GM19467 (cell line): Measurements from ENCODE around the gene PCLAF.
"Not testable (repeated sequence)": the region's sequence is repeated elsewhere in the genome, so short reads cannot be mapped to it uniquely, and the experiment has no call there.

ENCODE experiments used
- ATAC-seq: cut with Tn5 transposase; IDR thresholded peaks from one replicate; pipeline ENCODE4 v1.9.1; 2021; ENCODE audit warnings: mild to moderate bottlenecking, moderate library complexity; ENCODE audit not compliant: unreplicated experiment

Gene PCLAF, protein sequence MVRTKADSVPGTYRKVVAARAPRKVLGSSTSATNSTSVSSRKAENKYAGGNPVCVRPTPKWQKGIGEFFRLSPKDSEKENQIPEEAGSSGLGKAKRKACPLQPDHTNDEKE

DNA sequence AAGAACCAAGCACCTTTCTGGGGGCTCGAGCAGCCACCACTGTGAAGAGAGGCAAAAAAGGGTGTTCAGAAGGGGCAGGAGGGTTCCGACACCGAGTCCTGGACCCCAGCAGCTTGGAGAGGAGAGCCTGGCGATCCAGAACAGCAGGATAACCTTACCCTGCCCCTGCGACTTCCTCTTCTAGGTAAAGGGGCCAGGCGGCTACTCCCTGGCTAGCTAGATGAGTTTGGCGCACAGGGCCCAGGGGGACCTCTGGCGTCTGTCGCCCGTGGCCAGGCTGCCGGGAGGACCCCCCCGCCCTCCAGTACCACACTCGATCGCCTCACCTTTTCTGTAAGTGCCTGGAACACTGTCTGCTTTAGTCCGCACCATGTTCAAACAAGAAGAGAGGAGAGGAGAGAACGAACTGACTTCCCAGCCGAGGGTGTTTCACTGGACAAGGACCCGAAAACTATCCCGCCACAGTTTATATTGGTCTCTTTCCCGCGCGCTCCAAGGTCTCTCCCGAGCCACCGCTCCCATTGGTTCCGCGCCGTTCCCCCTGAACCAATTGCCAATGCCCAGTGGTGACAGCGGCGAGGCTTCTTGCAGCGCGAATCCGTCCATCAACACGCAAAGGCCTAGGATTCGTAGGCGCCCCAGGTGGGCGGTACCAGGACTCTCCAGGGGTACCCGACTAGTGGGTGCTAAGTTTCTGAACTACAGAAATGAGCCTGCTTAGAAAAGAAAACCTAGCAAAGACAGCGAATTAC, at the start of gene PCLAF:
PCLAF (minus strand) TSS at position 442 of the 752 bp plus-strand sequence; CDS start at position 372, 70 bp downstream.
- peak; percentile 95 for ATAC-seq

GRCh38 chr15:64430000-64430735, 48.9 kb upstream of the PCLAF start:
- ATAC-seq = no peak

- ATAC-seq = no peak
Observed at GRCh38 chr15:64429448-64429847, 48.2 kb upstream of the PCLAF start.

DNA sequence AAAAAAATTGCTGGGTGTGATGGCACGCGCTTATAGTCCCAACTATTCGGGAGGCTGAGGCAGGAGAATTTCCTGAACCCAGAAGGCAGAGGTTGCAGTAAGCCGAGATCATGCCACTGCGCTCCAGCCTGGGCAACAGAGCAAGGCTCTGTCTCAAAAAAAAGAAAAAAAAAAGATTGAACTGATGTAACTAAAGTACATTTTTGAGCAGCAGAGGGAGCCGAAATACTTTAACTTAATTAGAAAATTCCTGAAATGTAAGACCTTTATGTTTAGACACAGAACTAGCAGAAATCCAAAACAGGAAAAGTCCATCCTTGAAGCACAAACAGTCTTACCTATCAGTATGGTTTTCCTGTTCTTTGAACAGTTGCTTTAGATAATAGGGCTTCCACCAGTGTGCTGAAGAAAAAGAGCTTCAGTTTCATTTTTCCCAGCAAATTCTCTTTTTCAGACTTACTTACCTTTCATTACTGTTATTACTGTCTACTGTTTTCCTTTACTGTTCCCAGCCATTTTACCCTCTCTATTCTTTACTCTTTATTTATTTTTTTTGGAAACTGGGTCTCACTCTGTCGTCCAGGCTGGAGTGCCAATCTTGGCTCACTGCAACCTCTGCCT, 45.7 kb upstream of the PCLAF start:
- ATAC-seq = no peak

- no peak for ATAC-seq
Observed at GRCh38 chr15:64425221-64425620, 44.0 kb upstream of the PCLAF start.

DNA sequence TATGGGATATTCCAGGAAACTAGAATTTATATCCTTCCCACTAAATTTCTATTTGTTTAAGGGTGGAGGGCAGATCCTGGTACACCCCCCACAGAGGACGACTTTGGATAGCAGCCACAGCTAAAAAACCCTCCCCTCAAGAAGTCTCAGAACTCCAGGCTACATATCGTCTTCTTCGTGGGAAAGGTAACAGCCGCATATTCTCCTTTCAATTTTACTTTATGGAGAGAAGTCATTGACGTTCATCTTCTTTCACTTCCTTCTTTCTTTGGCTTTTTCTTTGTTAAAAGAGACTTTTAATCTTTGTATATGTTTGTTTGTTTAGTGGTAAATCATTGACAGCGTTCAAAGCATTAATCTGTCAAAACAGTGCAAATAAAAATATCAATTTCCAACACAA, 42.7 kb upstream of the PCLAF start:
- no peak for ATAC-seq

- no peak for ATAC-seq
Observed at GRCh38 chr15:64422697-64423096, 41.5 kb upstream of the PCLAF start.

DNA sequence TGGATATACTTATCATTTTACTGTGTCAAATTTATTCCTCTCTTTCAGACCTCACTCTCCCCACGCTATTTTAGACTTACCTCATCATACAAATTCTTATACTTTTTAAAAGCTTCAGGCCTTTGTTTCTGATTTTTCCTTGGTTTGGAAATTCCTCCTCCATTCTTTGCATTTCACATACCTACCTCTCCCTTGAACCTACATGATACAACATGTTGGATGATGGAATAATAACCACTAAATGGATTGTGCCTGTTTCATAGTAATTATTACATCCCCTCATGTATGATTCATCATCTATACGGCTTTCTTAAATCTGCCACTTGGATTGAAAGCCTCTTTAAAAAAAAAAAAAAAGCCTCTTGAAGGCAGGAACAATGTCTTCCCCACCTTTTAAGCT, 31.0 kb upstream of the PCLAF start:
- ATAC-seq = no peak

DNA sequence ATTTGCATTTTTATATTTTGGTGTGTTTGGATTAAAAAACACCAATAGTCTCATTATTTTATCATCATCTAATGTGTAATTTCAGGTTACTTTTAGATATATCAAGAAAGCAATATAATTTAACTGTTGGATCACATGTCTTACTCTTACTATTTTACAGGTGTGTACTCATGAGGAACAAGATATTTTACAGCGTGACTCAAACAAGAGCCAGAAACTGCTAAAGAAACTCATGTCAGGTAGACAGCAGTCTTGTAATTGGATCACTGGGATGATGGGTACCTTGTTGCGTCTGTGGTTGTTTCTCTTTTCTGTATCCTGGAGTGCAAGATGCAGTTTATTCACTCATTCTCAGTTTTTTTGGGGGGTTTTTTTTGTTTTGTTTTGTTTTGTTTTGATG, 19.3 kb upstream of the PCLAF start:
- no peak for ATAC-seq

GRCh38 chr15:64398575-64398974, 17.3 kb upstream of the PCLAF start:
- ATAC-seq = no peak

GRCh38 chr15:64396789-64397188, 15.5 kb upstream of the PCLAF start:
- no peak for ATAC-seq

GRCh38 chr15:64392471-64392870, 11.2 kb upstream of the PCLAF start:
- ATAC-seq = not testable (repeated sequence)

DNA sequence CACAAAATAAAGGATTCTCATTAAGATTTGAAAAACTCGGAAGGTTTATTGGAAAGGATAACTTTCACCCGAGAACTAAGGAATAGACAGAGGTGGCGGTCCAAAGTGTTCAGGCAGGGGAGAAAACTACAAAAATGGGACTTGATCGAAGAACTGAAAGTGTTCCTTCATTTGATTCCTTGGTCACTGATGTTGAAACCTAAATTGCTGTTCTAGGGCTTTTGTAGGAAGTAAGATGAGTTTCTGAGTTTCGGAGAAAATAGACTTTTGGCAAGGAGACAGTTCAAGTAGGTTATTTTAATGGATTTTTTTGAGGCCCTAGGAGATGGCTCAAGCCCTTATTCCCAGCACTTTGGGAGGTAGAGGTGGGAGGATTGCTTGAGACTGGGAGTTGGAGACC, 7.8 kb upstream of the PCLAF start:
- ATAC-seq = no peak

DNA sequence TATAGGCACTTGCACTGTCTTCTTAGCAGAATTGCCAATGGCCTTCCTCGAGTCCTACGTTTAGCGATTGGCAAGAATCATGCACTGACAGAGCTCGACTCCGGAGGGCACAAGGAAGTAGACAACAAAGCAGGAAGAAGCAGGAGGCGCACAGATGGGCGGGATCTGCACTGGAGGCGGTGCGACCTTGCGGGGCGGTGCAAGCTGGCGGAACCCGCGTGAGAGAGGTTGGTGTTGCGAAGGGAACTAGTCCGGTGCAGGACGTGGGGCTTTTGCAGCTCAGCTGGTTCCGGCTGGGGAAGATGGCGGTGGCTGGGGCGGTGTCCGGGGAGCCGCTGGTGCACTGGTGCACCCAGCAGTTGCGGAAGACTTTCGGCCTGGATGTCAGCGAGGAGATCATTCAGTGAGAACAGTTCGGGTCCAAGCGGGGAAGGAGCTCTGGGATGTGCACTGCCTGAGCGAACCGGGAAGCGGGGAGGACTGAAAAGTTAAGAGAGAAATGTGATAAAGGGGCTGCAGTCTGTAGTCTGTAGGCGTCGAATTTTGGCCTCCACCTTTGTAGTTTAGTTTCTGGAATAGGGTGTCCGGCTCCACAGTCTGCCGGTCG, 6.4 kb upstream of the PCLAF start, which contains the start of gene TRIP4:
TRIP4 (plus strand) TSS at position 275 of the 607 bp plus-strand sequence; CDS start at position 303, 28 bp downstream.
- ATAC-seq = peak; percentile 91

- ATAC-seq = no peak
Observed at GRCh38 chr15:64386291-64386690, 5.0 kb upstream of the PCLAF start.

DNA sequence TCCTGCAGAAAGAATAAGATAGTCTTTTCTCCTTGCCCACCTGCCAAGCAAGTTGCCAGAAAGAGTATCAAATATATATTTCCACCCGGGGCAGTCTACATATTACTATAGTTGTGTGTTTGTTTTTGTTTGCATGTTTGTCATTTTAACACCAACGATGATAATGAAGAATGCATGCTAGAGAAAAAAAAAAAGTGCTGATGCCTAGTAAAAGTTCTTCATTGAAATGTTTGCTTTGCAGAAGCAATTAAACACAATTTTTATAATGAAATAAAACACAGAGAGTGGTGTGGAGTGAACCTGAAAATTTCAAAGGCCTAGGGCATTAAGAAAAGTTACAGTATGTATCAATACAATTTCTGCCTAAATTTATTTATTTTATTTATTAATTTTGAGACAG, 2.5 kb upstream of the PCLAF start:
- no peak for ATAC-seq

DNA sequence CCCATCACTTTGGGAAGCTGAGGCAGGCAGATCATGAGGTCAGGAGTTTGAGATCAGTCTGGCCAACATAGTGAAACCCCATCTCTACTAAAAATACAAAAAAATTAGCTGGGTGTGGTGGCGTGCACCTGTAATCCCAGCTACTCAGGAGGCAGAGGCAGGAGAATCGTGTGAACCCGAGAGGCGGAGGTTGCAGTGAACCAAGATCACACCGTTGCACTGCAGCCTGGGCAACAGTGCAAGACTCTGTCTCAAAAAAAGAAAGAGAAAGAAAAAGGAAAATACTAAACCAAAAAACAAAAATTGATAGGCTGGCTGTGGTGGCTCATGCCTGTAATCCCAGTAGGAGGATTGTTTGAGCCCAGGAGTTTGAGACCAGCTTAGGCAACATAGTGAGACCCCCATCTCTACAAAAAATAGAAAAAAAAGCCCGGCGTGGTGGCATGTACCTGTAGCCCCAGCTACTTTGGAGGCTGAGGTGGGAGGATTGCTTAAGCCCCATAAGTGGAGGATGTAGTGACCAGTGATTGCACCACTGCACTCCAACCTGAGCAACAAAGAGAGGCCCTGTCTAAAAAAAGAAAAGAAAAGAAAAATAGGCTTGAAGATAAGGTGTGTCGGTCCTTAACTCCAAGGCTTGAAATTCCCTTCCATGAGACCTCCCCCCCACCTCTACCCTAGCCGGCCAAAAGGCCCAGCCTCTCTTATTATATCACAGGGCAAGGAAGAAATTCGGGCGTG, 941 bp downstream of the PCLAF start:
- ATAC-seq = not testable (repeated sequence)

DNA sequence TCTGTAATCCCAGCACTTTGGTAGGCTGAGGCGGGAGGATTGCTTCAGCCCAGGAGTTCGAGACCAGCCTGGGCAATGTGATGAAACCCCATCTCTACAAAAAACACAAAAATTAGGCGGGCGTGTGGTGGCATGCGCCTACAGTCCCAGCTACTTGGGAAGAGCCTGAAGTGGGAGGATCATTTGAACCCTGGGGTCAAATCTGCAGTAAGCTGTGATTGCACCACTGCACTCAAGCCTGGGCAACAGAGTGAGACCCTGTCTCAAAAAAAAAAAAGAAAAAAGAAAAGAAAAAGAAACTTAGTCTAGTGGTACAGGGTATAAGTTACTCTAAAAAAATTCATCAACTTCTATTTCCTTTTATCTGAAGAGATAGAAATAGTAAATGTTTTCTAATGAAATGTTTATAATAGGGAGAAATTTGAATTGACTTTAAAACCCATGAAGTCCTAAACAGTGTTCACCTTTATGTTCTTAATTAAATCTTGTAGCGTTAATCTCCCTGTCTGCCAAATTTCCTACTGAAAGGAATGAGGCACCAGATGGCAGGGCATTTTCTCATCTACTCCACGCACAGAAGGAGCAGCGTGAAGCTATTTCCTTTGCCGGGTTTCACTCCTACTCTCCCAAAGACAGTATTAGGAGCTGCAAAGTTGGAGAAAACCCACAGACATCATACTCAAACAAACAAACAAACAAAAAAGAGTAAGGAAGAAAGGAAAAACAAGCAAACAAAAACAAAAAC, 1.9 kb downstream of the PCLAF start:
- ATAC-seq = no peak

DNA sequence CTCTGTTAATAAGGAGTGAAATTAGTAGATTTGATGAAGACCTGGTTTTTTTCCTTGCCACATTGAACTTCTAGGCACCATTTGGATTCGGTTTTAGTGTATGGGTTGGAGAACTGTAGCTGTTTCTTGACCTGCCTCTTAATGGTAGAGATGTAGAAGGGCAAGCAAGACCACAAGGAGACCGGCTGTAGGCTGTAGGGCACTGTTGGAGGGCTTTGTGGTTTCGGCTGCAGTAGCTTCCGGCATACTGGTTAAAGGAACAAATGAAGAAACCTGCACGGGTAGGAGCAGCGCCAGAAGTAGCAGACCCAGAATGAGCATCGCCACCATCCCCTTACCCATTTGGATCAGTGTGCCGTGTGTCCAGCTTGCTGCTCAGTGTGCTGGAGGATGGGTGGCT, 7.9 kb downstream of the PCLAF start:
- no peak for ATAC-seq

GRCh38 chr15:64371383-64371782, 9.9 kb downstream of the PCLAF start:
- ATAC-seq = not testable (repeated sequence)
